Fibroblast of the conjunctiva (primary cell): ENCODE data around the gene TSBP1.
A peak's percentile ranks its signal among the peaks of the same experiment; 100 is the strongest.
"Not testable (repeated sequence)": the region's sequence is repeated elsewhere in the genome, so short reads cannot be mapped to it uniquely, and the experiment has no call there.

Experiments
- DNase-seq: peaks from one replicate; pipeline ENCODE4 v3.0.0-alpha.2; 2010; ENCODE audit warnings: low read depth

TSBP1 gene

DNA sequence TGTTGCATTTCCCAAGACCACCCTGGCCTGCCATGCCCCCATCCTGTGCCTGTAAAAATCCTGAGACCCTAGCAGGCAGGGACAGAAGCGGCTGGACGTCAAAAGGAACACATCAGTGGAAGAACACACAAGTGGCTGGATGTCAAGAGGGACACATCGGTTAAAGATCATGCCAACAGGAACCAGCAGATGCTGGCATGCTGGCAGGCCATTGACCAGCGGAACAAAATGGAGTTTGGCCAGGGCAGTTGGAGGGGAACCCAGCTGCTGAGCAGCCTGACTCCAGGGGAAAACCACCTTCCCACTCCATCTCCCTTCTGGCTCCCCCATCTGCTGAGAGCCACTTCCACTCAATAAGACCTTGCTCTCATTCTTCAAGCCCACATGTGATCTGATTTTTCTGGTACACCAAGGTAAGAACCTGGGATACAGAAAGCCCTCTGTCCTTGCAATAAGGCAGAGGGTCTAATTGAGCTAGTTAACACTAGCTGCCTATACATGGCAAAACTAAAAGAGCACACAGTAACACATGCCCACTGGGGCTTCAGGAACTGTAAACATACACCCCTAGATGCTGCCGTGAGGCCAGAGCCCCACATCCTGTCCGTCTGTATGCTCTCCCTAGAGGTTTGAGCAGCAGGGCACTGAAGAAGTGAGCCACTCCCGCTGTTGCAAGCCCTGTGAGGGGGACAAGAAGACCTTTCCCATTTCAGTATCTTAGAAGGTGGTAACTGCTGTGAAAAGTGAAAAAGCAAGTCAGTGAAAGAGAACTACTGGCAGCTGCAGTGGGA lies 4.2 kb upstream of the TSBP1 start:
- DNase-seq, result no peak

DNA sequence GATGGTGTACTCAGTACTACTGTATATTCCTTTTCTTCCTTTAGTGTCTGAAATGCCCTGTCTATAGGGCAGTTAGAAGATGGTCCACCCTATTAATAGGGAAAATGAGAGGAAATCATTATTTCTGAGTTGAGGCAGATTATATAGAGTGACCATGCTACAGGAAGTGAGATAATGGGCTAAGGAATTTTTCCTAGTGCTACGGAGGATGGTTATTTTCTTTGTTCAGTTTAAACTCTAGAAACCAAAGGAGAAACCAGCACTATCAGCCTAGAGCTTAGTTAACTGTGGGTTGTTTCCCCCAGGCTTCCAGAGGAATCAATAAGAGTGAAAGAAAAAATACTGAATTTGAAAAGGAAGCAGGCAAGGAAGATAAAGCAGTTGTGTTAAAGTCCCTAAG lies 474 bp downstream of the TSBP1 start:
- no peak for DNase-seq

DNA sequence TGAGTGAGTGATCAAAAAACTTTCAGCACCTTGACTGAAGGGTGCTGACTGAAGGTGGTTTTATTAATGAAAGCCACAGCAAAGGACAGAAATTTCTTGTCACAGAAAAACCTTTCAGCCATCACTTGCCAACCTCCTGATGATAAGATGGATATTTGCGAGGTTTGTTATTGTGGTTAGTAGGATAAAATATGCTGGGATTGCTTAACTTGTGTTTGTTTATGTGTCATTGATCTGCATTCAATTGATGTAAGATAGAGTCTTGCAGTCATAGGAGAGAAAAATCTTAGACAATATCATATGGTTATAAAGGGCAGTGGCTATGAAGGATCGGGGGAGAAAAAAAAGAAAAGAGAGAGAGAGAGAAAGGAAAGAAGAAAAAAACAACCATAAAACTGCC lies 1.2 kb downstream of the TSBP1 start:
- DNase-seq, result no peak

DNA sequence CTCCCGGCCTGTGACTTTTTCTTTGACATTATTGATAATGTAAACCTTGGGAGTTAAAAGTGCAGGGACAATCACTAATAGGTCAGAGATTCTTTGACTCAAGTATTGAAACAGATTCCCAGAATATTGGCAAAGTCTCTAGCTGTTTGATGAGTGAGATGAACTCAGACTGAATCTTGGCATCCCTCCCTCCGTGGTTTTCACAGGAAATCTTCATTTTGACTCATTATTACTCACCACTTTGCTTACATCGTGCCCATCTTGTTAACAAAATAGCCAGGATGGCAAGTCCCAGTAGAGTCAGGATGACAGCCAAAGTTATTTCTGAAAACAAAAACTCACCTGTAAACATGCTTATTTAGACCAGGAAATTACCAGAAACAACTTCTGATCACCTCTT lies 2.0 kb downstream of the TSBP1 start:
- peak; percentile 46 for DNase-seq

GRCh38 chr6:32367644-32368043 lies 4.1 kb downstream of the TSBP1 start:
- no peak for DNase-seq

DNA sequence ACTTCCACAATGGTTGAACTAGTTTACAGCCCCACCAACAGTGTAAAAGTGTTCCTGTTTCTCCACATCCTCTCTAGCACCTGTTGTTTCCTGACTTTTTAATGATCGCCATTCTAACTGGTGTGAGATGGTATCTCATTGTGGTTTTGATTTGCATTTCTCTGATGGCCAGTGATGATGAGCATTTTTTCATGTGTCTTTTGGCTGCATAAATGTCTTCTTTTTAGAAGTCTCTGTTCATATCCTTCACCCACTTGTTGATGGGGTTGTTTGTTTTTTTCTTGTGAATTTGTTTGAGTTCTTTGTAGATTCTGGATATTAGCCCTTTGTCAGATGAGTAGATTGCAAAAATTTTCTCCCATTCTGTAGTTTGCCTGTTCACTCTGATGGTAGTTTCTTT lies 12.5 kb downstream of the TSBP1 start:
- DNase-seq, result not testable (repeated sequence)

DNA sequence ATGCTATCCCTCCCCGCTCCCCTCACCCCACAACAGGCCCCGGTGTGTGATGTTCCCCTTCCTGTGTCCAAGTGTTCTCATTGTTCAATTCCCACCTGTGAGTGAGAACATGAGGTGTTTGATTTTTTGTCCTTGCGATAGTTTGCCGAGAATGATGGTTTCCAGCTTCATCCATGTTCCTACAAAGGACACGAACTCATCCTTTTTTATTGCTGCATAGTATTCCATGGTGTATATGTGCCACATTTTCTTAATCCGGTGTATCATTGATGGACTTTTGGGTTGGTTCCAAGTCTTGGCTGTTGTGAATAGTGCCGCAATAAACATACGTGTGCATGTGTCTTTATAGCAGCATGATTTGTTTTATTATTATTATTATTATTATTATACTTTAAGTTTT lies 13.2 kb downstream of the TSBP1 start:
- DNase-seq, result not testable (repeated sequence)

- DNase-seq, result no peak
Observed at GRCh38 chr6:32355018-32355417, 16.7 kb downstream of the TSBP1 start.

GRCh38 chr6:32353348-32353747 lies 18.4 kb downstream of the TSBP1 start:
- DNase-seq, result no peak

DNA sequence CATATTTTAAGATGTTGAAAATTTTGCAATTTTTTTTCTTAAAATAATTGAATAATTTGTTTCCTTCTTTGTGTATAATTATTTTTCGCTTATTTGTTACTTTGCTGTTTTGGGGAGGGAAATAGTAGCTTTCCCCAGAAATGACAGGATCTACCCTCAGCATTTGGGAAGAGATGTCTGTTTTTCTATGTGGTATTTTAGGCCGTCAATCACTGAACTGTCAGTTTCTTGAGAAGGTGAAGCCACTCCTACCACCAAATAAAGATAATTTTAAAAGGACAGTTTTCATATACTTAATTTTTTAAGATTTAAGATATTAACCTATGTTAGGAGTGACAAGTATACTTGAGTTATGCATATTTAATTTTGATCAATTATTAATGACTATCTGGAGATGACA lies 31.5 kb downstream of the TSBP1 start:
- DNase-seq, result no peak

DNA sequence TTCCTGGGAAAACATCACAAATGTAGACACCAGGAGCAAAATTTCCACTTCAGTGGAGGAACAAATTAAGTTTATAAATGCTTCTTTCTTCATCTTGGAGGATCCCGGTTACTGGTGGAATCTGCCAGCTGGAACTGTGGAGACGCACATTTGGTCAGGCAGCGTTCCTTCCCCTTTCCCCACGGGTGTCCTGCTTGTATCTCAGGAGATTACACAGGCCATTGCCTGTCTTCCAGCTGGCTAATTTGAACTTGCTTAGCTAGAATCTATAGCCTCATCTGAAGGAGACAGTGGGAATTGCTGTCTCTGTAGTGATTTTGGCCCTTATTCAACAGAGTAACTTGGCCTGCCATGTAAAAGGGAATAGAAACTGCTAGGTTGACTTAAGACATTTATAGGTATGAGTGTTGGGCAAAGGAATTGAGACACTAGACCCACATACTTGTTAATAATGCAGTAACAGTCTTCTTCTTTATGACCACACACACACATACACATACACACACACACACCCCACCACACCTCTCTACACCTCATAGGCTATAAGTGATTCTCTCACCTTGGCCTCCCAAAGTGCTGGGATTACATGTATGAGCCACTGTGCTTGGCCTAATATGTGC lies 34.4 kb downstream of the TSBP1 start:
- DNase-seq, result no peak

DNA sequence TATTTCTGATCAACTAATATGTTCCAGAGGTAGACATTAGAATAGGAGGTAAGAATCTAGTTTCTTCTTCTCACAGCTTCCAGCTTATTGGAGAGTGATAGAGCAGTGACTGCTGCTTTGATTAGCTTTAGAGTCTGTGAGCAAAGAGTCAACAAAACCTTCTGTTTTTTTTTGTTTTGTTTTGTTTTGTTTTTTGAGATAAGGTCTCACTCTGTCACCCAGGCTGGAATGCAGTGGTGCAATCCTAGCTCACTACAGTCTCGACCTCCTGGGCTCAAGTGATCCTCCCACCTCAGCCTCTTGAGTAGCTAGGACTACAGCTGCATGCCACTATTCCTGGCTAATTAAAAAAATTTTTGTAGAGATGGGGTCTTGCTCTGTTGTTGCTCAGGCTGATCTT lies 39.3 kb downstream of the TSBP1 start:
- no peak for DNase-seq

DNA sequence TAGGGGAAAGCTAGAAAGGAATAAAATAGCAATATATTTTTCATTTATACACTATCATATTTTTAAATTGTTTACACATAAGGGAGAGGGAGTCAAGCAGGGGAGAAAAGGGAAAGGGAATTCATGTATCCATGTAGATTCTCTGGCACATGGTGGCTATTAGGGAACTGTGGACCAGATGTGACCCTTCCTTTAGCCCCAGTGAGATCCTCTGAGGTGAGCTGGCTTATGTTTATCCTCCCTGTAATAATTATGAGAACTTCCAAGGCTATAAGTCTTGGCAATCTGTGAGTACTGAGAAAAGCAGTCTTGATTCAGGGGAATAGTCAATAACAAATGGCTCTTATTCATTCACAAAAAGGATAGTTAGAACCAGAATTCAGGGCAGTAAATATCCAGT lies 42.6 kb downstream of the TSBP1 start:
- DNase-seq, result no peak

DNA sequence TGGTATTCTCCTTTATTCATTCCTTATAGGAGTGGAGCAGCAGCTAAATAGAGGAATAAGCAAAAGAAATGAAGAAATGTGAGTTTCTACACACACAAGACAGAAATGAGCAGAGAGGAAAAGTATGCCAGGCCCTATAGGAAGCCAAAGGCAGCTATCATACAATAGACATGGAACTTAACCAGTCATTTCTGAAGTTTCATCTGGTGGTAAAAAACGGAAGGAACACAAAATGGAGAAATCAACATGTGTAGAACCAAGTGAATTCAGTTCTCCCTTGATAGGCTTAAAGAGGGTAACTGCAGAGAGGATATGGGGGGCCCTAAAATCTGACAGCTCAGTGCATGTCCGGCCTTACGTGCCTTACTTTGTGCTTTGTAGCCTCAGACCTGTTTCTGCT lies 44.6 kb downstream of the TSBP1 start:
- DNase-seq, result no peak

DNA sequence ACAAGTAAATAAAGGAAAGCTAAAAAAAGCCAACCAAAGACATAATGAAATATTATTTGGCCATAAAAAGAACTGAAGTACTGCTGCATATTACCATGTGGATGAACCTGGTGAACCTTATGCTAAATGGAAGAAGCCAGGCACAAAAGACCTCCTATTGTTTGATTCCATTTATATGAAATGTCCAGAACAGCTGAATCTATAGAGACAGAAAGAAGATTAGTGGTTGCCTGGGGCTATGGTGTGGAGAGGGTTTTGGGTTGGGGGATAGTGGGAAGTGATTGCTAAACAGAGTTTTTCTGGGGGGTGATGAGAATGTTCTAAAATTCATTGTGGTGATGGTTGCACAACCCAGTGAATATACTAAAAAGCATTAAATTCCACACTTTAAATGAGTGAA lies 53.2 kb downstream of the TSBP1 start:
- DNase-seq, result no peak

- DNase-seq, result no peak
Observed at GRCh38 chr6:32317541-32317940, 54.2 kb downstream of the TSBP1 start.

- DNase-seq, result no peak
Observed at GRCh38 chr6:32313964-32314363, 57.7 kb downstream of the TSBP1 start.

DNA sequence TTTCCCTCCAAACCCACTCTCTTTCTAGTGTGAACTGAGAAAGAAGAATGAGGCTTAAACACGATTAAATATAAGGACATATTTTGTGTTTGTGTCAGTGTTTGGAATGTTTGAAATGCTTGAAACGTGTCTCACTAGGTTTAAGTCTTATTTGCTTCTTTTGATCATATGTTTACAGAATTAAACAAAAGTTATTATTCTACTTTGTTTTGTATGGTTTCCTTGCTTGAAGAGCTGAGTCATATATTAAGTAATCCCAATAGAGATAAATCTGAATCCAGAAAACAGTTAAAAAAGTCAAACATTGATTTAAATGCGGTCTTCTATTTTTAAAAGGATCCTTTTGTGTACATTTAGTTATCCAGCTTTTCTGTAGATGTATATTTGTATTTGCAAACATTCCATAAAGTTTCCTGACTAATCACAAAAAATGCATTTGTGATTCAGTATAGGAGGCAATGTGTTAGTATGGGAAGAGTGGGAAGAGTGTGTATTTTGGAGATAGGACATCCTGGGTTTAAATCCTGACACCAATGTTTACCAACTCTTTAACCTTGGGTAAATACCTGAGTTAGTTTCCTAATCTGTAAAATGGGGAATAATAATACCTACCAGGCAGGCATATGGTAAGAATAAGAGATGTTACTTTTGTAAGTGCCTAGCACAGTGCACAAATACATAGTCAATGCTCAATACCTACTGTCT lies 72.9 kb downstream of the TSBP1 start:
- peak; percentile 0 for DNase-seq

DNA sequence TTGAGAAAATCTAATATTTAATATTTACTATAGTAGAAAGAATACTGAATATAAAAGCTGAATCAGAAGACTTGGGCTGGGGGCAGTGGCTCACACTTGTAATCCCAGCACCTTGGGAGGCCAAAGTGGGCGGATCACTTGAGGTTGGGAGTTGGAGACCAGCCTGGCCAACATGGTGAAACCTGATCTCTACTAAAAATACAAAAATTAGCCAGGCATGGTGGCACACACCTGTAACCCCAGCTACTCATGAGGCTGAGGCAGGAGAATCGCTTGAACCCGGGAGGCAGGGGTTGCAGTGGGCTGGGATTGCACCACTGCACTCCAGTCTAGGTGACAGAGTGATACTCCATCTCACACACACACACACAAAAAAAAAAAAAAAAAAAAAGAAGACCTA lies 76.7 kb downstream of the TSBP1 start:
- not testable (repeated sequence) for DNase-seq

- no peak for DNase-seq
Observed at GRCh38 chr6:32294566-32294965, 77.1 kb downstream of the TSBP1 start.

- no peak for DNase-seq
Observed at GRCh38 chr6:32293695-32294094, 78.0 kb downstream of the TSBP1 start.

GRCh38 chr6:32291543-32291942 lies 80.2 kb downstream of the TSBP1 start:
- DNase-seq, result no peak

DNA sequence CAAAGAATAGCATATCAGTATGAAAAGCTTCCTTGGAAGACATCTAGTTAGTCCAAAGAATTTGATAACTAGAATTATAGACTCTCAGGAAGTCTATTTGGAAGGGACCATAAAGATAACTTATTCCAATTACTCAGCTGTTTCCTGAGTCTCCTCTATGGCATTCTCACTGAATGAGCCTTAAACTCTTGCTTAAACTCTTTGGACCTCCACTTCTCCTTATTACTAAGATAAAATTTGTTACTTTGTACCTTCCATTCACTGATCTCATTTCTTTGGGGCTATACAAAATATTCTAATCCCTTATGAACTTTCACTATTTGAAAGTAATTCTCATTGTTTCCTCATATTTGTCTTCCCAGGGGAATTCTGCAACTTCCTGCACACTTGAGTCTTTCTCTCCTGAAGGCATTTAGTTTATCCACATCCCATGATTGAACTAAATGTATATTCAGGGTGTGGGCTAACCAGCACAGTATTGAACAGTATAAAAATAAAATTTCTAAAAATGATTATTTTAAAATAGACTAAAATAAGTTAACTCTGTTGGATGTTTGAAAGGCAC lies 80.7 kb downstream of the TSBP1 start:
- peak; percentile 3 for DNase-seq
